Fibroblast of lung (primary cell): Measurements from ENCODE around the gene CD101. TPM values are rescaled to one million over a fixed set of nuclear protein-coding genes. Genes with fewer than 3 reads are reported as not detected.

Experiments
- DNase-seq, 2 donors: peaks; one replicate each; pipeline versions ENCODE4 v3.0.0 to v3.0.0-alpha.2; 2010; ENCODE audit warnings: low read depth in 2 of 2
- H2AFZ ChIP-seq: 2 replicates; pipeline ENCODE4 v1.5.1; 2012; ENCODE audit warnings: low read length, control low read depth, inconsistent platforms
- H3K27ac ChIP-seq: 2 replicates; pipeline ENCODE4 v1.5.1; 2011; ENCODE audit warnings: low read length, control low read depth; ENCODE audit not compliant: insufficient read depth
- H3K27me3 ChIP-seq: 2 replicates; pipeline ENCODE4 v1.5.1; 2011; ENCODE audit warnings: mild to moderate bottlenecking, low read length; ENCODE audit not compliant: control insufficient read depth, insufficient read depth
- H3K36me3 ChIP-seq: 2 replicates; pipeline ENCODE4 v1.5.1; 2011; ENCODE audit warnings: low read length; ENCODE audit not compliant: control insufficient read depth, insufficient read depth
- H3K4me1 ChIP-seq: 2 replicates; pipeline ENCODE4 v1.5.1; 2011; ENCODE audit warnings: low read length; ENCODE audit not compliant: control insufficient read depth, insufficient read depth; ENCODE audit errors: extremely low read depth
- H3K4me2 ChIP-seq: 2 replicates; pipeline ENCODE4 v1.5.1; 2011; ENCODE audit warnings: low read length, control low read depth; ENCODE audit not compliant: insufficient read depth; ENCODE audit errors: extremely low read depth
- H3K4me3 ChIP-seq, 4 experiments: fragments of 200-600 bp in 1 of 4; sonication (generic) in 1 of 4; replicated peaks in 1 of 4; 2 replicates each; pipeline ENCODE4 v1.5.1; 2011 to 2016; ENCODE audit warnings: low read length in 4 of 4, low read depth in 3 of 4, mild to moderate bottlenecking in 3 of 4, control low read depth in 2 of 4, inconsistent platforms in 1 of 4, mixed read lengths in 1 of 4; ENCODE audit not compliant: insufficient read depth in 1 of 4; ENCODE audit errors: control extremely low read depth in 1 of 4
- H3K79me2 ChIP-seq: 2 replicates; pipeline ENCODE4 v1.5.1; 2012; ENCODE audit warnings: mild to moderate bottlenecking, low read length, inconsistent platforms; ENCODE audit not compliant: control insufficient read depth, insufficient read depth
- H3K9ac ChIP-seq: 2 replicates; pipeline ENCODE4 v1.5.1; 2011; ENCODE audit warnings: mild to moderate bottlenecking, low read length, control low read depth; ENCODE audit not compliant: insufficient read depth
- H3K9me3 ChIP-seq: 2 replicates; pipeline ENCODE4 v1.5.1; 2012; ENCODE audit warnings: low read depth, low read length; ENCODE audit not compliant: control insufficient read depth, insufficient read depth
- H4K20me1 ChIP-seq: 2 replicates; pipeline ENCODE4 v1.5.1; 2011; ENCODE audit warnings: low read length; ENCODE audit not compliant: control insufficient read depth, insufficient read depth; ENCODE audit errors: extremely low read depth
- CTCF ChIP-seq, 2 donors: IDR thresholded peaks in 1 of 2; conservative IDR thresholded peaks in 1 of 2; 1 replicate in 1 of 2; 2 replicates in 1 of 2; pipeline ENCODE4 v1.5.1; 2011 to 2012; ENCODE audit warnings: low read length in 2 of 2, control low read depth in 1 of 2, inconsistent platforms in 1 of 2, low read depth in 1 of 2, mild to moderate bottlenecking in 1 of 2
- EZH2 ChIP-seq: IDR thresholded peaks from 2 replicates; pipeline ENCODE4 v1.5.1; 2012; ENCODE audit warnings: low read length, control low read depth, mild to moderate bottlenecking; ENCODE audit errors: missing control alignments
- polyA plus RNA-seq, 2 donors: library from polyadenylated mRNA; depleted of rRNA in 1 of 2; stranded (reverse) in 1 of 2; unstranded in 1 of 2; fragments of >200 nt; gene quantifications; 2 replicates each; pipeline ENCODE4 v1.2.1, GENCODE V29; 2011 to 2012; ENCODE audit warnings: missing spikeins in 1 of 2
- total RNA-seq: library from RNA; depleted of rRNA; stranded (reverse); fragments of >200 nt; gene quantifications from 2 replicates; pipeline ENCODE4 v1.2.1, GENCODE V29; 2014

The CD101 gene
- total and polyA plus RNA-seq, 2 donors (not counting 1 experiment from before 2014, with no cell fraction given), result not detected

GRCh38 chr1:116958977-116959376 is 42.6 kb upstream of the CD101 start:
- DNase-seq, result no peak
- H2AFZ ChIP-seq, result no peak overlapping the region
- no peaks in the 10 kb centered on the region for H3K36me3 ChIP-seq
- no peaks in the 10 kb centered on the region for H3K79me2 ChIP-seq
- no peaks in the 10 kb centered on the region for H3K4me1 ChIP-seq
- TF ChIP-seq EZH2, result no peak
- no peak for TF ChIP-seq CTCF (conservative IDR thresholded peaks at IDR 0.05 in 1 of 2, IDR thresholded peaks at IDR 0.05 in 1 of 2; ENCODE audit: low read depth in 1 of 2, low read length in 2 of 2)
- no peak overlapping the region for H3K4me3 ChIP-seq
- H3K27me3 ChIP-seq, result no peaks in the 10 kb centered on the region
- no peak overlapping the region for H3K9ac ChIP-seq
- no peak overlapping the region for H3K27ac ChIP-seq
- H4K20me1 ChIP-seq, result no peaks in the 10 kb centered on the region
- H3K4me2 ChIP-seq, result no peak overlapping the region
- H3K9me3 ChIP-seq, result no peaks in the 10 kb centered on the region

DNA sequence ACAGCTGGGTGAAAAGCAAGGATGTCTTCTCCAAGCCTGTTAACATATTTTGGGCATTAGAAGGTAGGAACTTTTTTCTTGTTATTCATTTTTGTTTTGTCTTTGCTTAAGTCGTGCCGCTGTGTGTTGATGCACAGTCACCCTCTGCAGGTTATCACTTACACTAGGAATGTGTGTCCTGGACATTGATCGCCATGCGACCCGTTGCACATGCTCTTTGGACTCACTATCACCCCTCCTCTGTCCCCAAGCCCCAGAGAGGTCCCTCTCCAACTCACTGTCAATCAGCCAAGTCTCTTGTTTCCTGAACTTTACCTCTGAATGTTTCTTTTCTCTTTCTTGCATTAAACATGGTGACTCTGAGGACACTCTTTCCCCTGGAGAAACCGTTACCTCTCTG is 40.0 kb upstream of the CD101 start:
- Histone ChIP-seq H3K9me3 (no peaks in the 10 kb centered on the region), H3K4me2 (no peak overlapping the region)
- TF ChIP-seq CTCF (conservative IDR thresholded peaks at IDR 0.05 in 1 of 2, IDR thresholded peaks at IDR 0.05 in 1 of 2; ENCODE audit: low read depth in 1 of 2, low read length in 2 of 2) (no peak), EZH2 (no peak)

GRCh38 chr1:116962987-116963639 is 38.4 kb upstream of the CD101 start:
- no peak overlapping the region for H3K4me3 ChIP-seq
- H3K9me3 ChIP-seq, result no peaks in the 10 kb centered on the region
- no peaks in the 10 kb centered on the region for H4K20me1 ChIP-seq
- no peak for TF ChIP-seq EZH2
- no peak for TF ChIP-seq CTCF (conservative IDR thresholded peaks at IDR 0.05 in 1 of 2, IDR thresholded peaks at IDR 0.05 in 1 of 2; ENCODE audit: low read depth in 1 of 2, low read length in 2 of 2)
- H3K27me3 ChIP-seq, result no peaks in the 10 kb centered on the region
- H3K79me2 ChIP-seq, result no peaks in the 10 kb centered on the region
- no peaks in the 10 kb centered on the region for H3K4me1 ChIP-seq
- H3K36me3 ChIP-seq, result no peaks in the 10 kb centered on the region
- no peak overlapping the region for H3K9ac ChIP-seq
- H3K4me2 ChIP-seq, result no peak overlapping the region
- H3K27ac ChIP-seq, result no peak overlapping the region
- peak in 1 of 2 donors; percentile 37 for DNase-seq
- H2AFZ ChIP-seq, result no peak overlapping the region

More for the DNA sequence above, 40.0 kb upstream of the CD101 start:
- Histone ChIP-seq H3K36me3 (no peaks in the 10 kb centered on the region), H3K9ac (no peak overlapping the region), H4K20me1 (no peaks in the 10 kb centered on the region), H2AFZ (no peak overlapping the region), H3K4me3 (no peak overlapping the region), H3K4me1 (no peaks in the 10 kb centered on the region), H3K27me3 (no peaks in the 10 kb centered on the region), H3K79me2 (no peaks in the 10 kb centered on the region), H3K27ac (no peak overlapping the region)
- no peak for DNase-seq
